Activated T-cell treated with anti-CD3 and anti-CD28 coated beads for 1 hour (primary cell): ENCODE measurements around the gene FILIP1L.
"Not testable (repeated sequence)": the region's sequence is repeated elsewhere in the genome, so short reads cannot be mapped to it uniquely, and the experiment has no call there.

Experiments used
- DNase-seq: peaks from one replicate; pipeline ENCODE4 v3.0.0-alpha.2; 2020; ENCODE audit warnings: low read depth

FILIP1L gene

GRCh38 chr3:100098784-100099070 is 15.6 kb downstream of the FILIP1L start:
- DNase-seq = no peak

GRCh38 chr3:100097919-100098783 is 16.1 kb downstream of the FILIP1L start:
- DNase-seq = no peak

- no peak for DNase-seq
Observed at GRCh38 chr3:100096866-100097265, 17.4 kb downstream of the FILIP1L start.

GRCh38 chr3:100096286-100096685 is 18.0 kb downstream of the FILIP1L start:
- DNase-seq = not testable (repeated sequence)

- DNase-seq = no peak
Observed at GRCh38 chr3:100093831-100094230, 20.5 kb downstream of the FILIP1L start.

- DNase-seq = no peak
Observed at GRCh38 chr3:100090669-100091005, 23.7 kb downstream of the FILIP1L start.

GRCh38 chr3:100089812-100090668 is 24.3 kb downstream of the FILIP1L start:
- DNase-seq = no peak

- no peak for DNase-seq
Observed at GRCh38 chr3:100088735-100089368, 25.4 kb downstream of the FILIP1L start.

GRCh38 chr3:100087198-100087597 is 27.1 kb downstream of the FILIP1L start:
- no peak for DNase-seq

GRCh38 chr3:100086401-100086800 is 27.9 kb downstream of the FILIP1L start:
- no peak for DNase-seq

GRCh38 chr3:100084100-100084806 is 30.0 kb downstream of the FILIP1L start:
- DNase-seq = no peak

- no peak for DNase-seq
Observed at GRCh38 chr3:100083209-100083608, 31.1 kb downstream of the FILIP1L start.

- DNase-seq = no peak
Observed at GRCh38 chr3:100082714-100083113, 31.6 kb downstream of the FILIP1L start.

GRCh38 chr3:100081986-100082692 is 32.2 kb downstream of the FILIP1L start:
- no peak for DNase-seq

GRCh38 chr3:100081311-100081710 is 33.0 kb downstream of the FILIP1L start:
- DNase-seq = no peak

GRCh38 chr3:100080573-100080972 is 33.7 kb downstream of the FILIP1L start:
- DNase-seq = no peak

- DNase-seq = no peak
Observed at GRCh38 chr3:100079328-100079727, 35.0 kb downstream of the FILIP1L start.

- DNase-seq = no peak
Observed at GRCh38 chr3:100076731-100077529, 37.4 kb downstream of the FILIP1L start.

GRCh38 chr3:100075851-100076730 is 38.2 kb downstream of the FILIP1L start:
- no peak for DNase-seq

GRCh38 chr3:100075196-100075595 is 39.1 kb downstream of the FILIP1L start:
- no peak for DNase-seq
